GM23338 (cell line): ENCODE data around the gene PHKG1. TPM values are rescaled to one million over a fixed set of nuclear protein-coding genes. Genes with fewer than 3 reads are reported as not detected.

Source experiments
- ATAC-seq: fragments of 200-7000 bp; cut with Tn5 transposase; 3 replicates; pipeline ENCODE4 v1.9.1; 2020
- DNase-seq: peaks from one replicate; pipeline ENCODE4 v3.0.0-alpha.2; 2015; ENCODE audit warnings: low spot score
- H2AFZ ChIP-seq: fragments of 200-600 bp; sonication (generic); 2 replicates; pipeline ENCODE4 v1.8.0; 2016; ENCODE audit warnings: antibody characterized with exemption, mild to moderate bottlenecking, moderate library complexity
- H3F3A ChIP-seq: fragments of 200-600 bp; sonication (generic); replicated peaks from 2 replicates; pipeline ENCODE4 v1.8.0; 2017; ENCODE audit warnings: antibody characterized with exemption, mixed run types, low read depth
- H3K27ac ChIP-seq: fragments of 200-600 bp; sonication (generic); 2 replicates; pipeline ENCODE4 v1.6.1; 2016; ENCODE audit warnings: low read depth
- H3K27me3 ChIP-seq: fragments of 200-600 bp; sonication (generic); 2 replicates; pipeline ENCODE4 v1.8.0; 2016; ENCODE audit warnings: mild to moderate bottlenecking, mixed run types, moderate library complexity; ENCODE audit not compliant: insufficient read depth
- H3K36me3 ChIP-seq: fragments of 200-600 bp; sonication (generic); 2 replicates; pipeline ENCODE4 v1.8.0; 2016; ENCODE audit warnings: mild to moderate bottlenecking; ENCODE audit not compliant: insufficient read depth
- H3K4me1 ChIP-seq: fragments of 200-600 bp; sonication (generic); 2 replicates; pipeline ENCODE4 v1.8.0; 2016; ENCODE audit warnings: mild to moderate bottlenecking, moderate library complexity; ENCODE audit not compliant: insufficient read depth
- H3K4me2 ChIP-seq: fragments of 200-600 bp; sonication (generic); 2 replicates; pipeline ENCODE4 v1.7.1; 2017; ENCODE audit warnings: mixed run types
- H3K4me3 ChIP-seq: fragments of 200-600 bp; sonication (generic); 2 replicates; pipeline ENCODE4 v1.6.1; 2016; ENCODE audit warnings: mixed run types
- H3K79me2 ChIP-seq: fragments of 200-600 bp; sonication (generic); replicated peaks from 2 replicates; pipeline ENCODE4 v1.8.0; 2017; ENCODE audit warnings: mild to moderate bottlenecking; ENCODE audit not compliant: insufficient read depth
- H3K9me2 ChIP-seq: fragments of 200-600 bp; sonication (generic); 2 replicates; pipeline ENCODE4 v1.8.0; 2017; ENCODE audit not compliant: insufficient read depth
- H4K20me1 ChIP-seq: fragments of 200-600 bp; sonication (generic); replicated peaks from 2 replicates; pipeline ENCODE4 v1.8.0; 2017; ENCODE audit warnings: mild to moderate bottlenecking; ENCODE audit not compliant: insufficient read depth
- H3K27ac Mint-ChIP-seq: 2 replicates; pipeline ENCODE4 v1.8.0; 2020; ENCODE audit warnings: inconsistent platforms, mild to moderate bottlenecking, moderate library complexity, mixed read lengths
- H3K27me3 Mint-ChIP-seq: 3 replicates; pipeline ENCODE4 v1.8.0; 2022; ENCODE audit warnings: low read depth, mild to moderate bottlenecking, moderate library complexity, mixed read lengths, inconsistent platforms; ENCODE audit not compliant: insufficient read depth, poor library complexity
- H3K36me3 Mint-ChIP-seq: 3 replicates; pipeline ENCODE4 v1.8.0; 2021; ENCODE audit warnings: low read depth, mild to moderate bottlenecking, inconsistent platforms, moderate library complexity, mixed read lengths
- H3K4me1 Mint-ChIP-seq: 3 replicates; pipeline ENCODE4 v1.8.0; 2020; ENCODE audit warnings: mild to moderate bottlenecking, inconsistent platforms, mixed read lengths
- H3K4me3 Mint-ChIP-seq: 3 replicates; pipeline ENCODE4 v1.8.0; 2021; ENCODE audit warnings: moderate library complexity, mild to moderate bottlenecking, inconsistent platforms, mixed read lengths
- H3K9me3 Mint-ChIP-seq: 3 replicates; pipeline ENCODE4 v1.8.0; 2020; ENCODE audit warnings: moderate library complexity, mild to moderate bottlenecking, inconsistent platforms, mixed read lengths
- CREB1 ChIP-seq: fragments of 250-450 bp; sonication (Bioruptor Pico); IDR thresholded peaks from 2 replicates; pipeline ENCODE4 v1.5.0; 2020; ENCODE audit warnings: low read depth, mild to moderate bottlenecking, moderate library complexity
- EZH2 ChIP-seq: fragments of 200-600 bp; sonication (generic); IDR thresholded peaks from one replicate; pipeline ENCODE4 v1.8.0; 2017; ENCODE audit warnings: antibody characterized with exemption, mild to moderate bottlenecking, low read depth; ENCODE audit not compliant: unreplicated experiment
- EZH2phosphoT487 ChIP-seq: fragments of 200-600 bp; sonication (generic); IDR thresholded peaks from one replicate; pipeline ENCODE4 v1.8.1; 2018; ENCODE audit warnings: antibody characterized with exemption; ENCODE audit not compliant: unreplicated experiment
- JUNB ChIP-seq: IDR thresholded peaks from one replicate; pipeline ENCODE4 v1.6.1; 2016; ENCODE audit warnings: antibody characterized with exemption; ENCODE audit not compliant: unreplicated experiment
- NANOG ChIP-seq: IDR thresholded peaks from 2 replicates; pipeline ENCODE4 v1.6.1; 2016; ENCODE audit warnings: antibody characterized with exemption, borderline replicate concordance
- POLR2AphosphoS5 ChIP-seq: IDR thresholded peaks from 2 replicates; pipeline ENCODE4 v1.6.1; 2016; ENCODE audit warnings: antibody characterized with exemption, low read depth
- STAT1 ChIP-seq: IDR thresholded peaks from one replicate; pipeline ENCODE4 v1.6.1; 2016; ENCODE audit warnings: antibody characterized with exemption; ENCODE audit not compliant: unreplicated experiment
- ZNF331 ChIP-seq: fragments of 250-450 bp; sonication (Bioruptor Pico); IDR thresholded peaks from 2 replicates; pipeline ENCODE4 v1.5.0; 2020; ENCODE audit warnings: low read depth, mild to moderate bottlenecking, moderate library complexity
- polyA plus RNA-seq: library from polyadenylated mRNA; unstranded; fragments of >200 nt; fragmentation: Nextera tagmentation; extraction: Ambion mirVana; gene quantifications from 2 replicates; pipeline ENCODE4 v1.2.1, GENCODE V29; 2016
- total RNA-seq: library from RNA; depleted of rRNA; stranded (reverse); fragments of >200 nt; shearing (Covaris generic); gene quantifications from 2 replicates; pipeline ENCODE4 v1.2.3, GENCODE V29; 2014
- TF ChIP-seq, protein P1 (sequence below), 2 experiments: fragments of 200-600 bp in 1 of 2; sonication (generic) in 1 of 2; conservative IDR thresholded peaks; 2 replicates each; pipeline versions ENCODE4 v1.5.1 to v1.6.1; 2016 to 2017; ENCODE audit warnings: antibody characterized with exemption in 2 of 2, low read depth in 2 of 2, mild to moderate bottlenecking in 2 of 2, moderate library complexity in 1 of 2
- TF ChIP-seq, protein P2 (sequence below): IDR thresholded peaks from one replicate; pipeline ENCODE4 v1.6.1; 2018; ENCODE audit warnings: antibody characterized with exemption; ENCODE audit not compliant: unreplicated experiment
- TF ChIP-seq, protein P3 (sequence below): IDR thresholded peaks from 2 replicates; pipeline ENCODE4 v1.6.1; 2016; ENCODE audit warnings: antibody characterized with exemption

PHKG1 gene
- total and polyA plus RNA-seq, 2 experiments from 2014 or later, result not detected

DNA sequence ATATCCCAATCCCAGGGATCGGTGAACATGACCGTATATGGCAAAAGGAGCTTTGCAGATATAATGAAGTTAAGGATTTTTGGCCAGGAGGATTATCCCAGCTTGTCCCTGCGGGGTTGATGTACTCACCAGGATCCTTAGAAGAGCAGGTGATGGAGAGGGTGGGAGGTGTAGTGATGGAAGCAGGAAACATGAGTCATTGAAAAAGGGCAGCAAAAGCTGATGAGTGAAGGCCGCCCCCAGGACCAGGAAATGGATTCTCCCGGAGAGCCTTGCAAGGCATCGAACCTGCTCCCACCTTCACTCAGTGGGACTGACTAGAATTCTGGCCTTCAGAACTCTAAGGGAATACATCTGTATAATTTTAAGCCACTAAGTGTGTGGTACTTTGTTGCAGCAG is 28.7 kb upstream of the PHKG1 start:
- Histone ChIP-seq H3K4me2 (no peak overlapping the region), H3K36me3 (no peaks in the 10 kb centered on the region), H4K20me1 (no peaks in the 10 kb centered on the region), H3K4me3 (no peak overlapping the region), H3K27me3 (no peaks in the 10 kb centered on the region), H3K79me2 (no peaks in the 10 kb centered on the region), H3F3A (no peaks in the 10 kb centered on the region), H3K4me1 (no peaks in the 10 kb centered on the region), H3K27ac (no peak overlapping the region), H3K9me2 (no peaks in the 10 kb centered on the region), H2AFZ (no peak overlapping the region)
- Mint-ChIP-seq H3K4me3 (no peak overlapping the region), H3K27ac (no peak overlapping the region), H3K27me3 (peaks cover 7% of the 10 kb centered on the region), H3K4me1 (no peaks in the 10 kb centered on the region), H3K9me3 (peaks cover 97% of the 10 kb centered on the region), H3K36me3 (peaks cover 35% of the 10 kb centered on the region)
- ATAC-seq, result no peak
- DNase-seq, result no peak
- no peak for TF ChIP-seq EZH2phosphoT487
- TF ChIP-seq, protein P1, sequence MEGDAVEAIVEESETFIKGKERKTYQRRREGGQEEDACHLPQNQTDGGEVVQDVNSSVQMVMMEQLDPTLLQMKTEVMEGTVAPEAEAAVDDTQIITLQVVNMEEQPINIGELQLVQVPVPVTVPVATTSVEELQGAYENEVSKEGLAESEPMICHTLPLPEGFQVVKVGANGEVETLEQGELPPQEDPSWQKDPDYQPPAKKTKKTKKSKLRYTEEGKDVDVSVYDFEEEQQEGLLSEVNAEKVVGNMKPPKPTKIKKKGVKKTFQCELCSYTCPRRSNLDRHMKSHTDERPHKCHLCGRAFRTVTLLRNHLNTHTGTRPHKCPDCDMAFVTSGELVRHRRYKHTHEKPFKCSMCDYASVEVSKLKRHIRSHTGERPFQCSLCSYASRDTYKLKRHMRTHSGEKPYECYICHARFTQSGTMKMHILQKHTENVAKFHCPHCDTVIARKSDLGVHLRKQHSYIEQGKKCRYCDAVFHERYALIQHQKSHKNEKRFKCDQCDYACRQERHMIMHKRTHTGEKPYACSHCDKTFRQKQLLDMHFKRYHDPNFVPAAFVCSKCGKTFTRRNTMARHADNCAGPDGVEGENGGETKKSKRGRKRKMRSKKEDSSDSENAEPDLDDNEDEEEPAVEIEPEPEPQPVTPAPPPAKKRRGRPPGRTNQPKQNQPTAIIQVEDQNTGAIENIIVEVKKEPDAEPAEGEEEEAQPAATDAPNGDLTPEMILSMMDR (conservative IDR thresholded peaks at IDR 0.05; ENCODE audit: low read depth in 2 of 2), result no peak
- TF ChIP-seq POLR2AphosphoS5, result no peak
- TF ChIP-seq NANOG, result no peak
- TF ChIP-seq JUNB, result no peak
- TF ChIP-seq, protein P2, sequence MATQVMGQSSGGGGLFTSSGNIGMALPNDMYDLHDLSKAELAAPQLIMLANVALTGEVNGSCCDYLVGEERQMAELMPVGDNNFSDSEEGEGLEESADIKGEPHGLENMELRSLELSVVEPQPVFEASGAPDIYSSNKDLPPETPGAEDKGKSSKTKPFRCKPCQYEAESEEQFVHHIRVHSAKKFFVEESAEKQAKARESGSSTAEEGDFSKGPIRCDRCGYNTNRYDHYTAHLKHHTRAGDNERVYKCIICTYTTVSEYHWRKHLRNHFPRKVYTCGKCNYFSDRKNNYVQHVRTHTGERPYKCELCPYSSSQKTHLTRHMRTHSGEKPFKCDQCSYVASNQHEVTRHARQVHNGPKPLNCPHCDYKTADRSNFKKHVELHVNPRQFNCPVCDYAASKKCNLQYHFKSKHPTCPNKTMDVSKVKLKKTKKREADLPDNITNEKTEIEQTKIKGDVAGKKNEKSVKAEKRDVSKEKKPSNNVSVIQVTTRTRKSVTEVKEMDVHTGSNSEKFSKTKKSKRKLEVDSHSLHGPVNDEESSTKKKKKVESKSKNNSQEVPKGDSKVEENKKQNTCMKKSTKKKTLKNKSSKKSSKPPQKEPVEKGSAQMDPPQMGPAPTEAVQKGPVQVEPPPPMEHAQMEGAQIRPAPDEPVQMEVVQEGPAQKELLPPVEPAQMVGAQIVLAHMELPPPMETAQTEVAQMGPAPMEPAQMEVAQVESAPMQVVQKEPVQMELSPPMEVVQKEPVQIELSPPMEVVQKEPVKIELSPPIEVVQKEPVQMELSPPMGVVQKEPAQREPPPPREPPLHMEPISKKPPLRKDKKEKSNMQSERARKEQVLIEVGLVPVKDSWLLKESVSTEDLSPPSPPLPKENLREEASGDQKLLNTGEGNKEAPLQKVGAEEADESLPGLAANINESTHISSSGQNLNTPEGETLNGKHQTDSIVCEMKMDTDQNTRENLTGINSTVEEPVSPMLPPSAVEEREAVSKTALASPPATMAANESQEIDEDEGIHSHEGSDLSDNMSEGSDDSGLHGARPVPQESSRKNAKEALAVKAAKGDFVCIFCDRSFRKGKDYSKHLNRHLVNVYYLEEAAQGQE, result no peak
- TF ChIP-seq ZNF331 (CRISPR knock-in tag), result no peak
- no peak for TF ChIP-seq EZH2
- no peak for TF ChIP-seq STAT1
- no peak for TF ChIP-seq CREB1
- TF ChIP-seq, protein P3, sequence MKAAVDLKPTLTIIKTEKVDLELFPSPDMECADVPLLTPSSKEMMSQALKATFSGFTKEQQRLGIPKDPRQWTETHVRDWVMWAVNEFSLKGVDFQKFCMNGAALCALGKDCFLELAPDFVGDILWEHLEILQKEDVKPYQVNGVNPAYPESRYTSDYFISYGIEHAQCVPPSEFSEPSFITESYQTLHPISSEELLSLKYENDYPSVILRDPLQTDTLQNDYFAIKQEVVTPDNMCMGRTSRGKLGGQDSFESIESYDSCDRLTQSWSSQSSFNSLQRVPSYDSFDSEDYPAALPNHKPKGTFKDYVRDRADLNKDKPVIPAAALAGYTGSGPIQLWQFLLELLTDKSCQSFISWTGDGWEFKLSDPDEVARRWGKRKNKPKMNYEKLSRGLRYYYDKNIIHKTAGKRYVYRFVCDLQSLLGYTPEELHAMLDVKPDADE, result no peak
